Endometrium (tissue), 2 donors: ENCODE results near the gene ABCA4.
"Not testable (repeated sequence)": the region's sequence is repeated elsewhere in the genome, so short reads cannot be mapped to it uniquely, and the experiment has no call there.

Source experiments
- FAIRE-seq: peaks from 2 replicates; lab custom pipeline; 2012; peaks lifted over from hg19 to GRCh38; lab: Jason Lieb, UNC
- donor health status: control.
- donor health status: control.

Gene ABCA4

DNA sequence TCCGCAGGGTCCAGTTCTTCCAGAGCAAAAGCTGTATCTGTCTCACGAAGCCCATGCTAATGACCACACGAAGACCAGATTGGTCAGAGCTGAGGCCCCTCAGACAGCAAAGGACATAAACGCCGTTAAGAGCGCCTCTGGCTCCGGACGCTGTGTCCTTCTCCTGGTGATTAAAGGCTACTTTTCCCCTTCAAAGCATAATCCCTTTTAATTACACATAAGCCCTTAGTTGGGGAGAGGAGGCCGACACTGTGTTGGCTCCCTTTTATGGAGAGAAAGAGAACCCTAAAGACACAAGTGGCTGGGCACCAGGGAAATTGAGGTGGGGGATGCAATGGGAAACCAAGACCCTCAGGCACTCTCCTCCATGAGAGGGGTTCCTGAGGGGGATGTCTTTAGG is at the start of gene ABCA4:
Gene ABCA4 (minus strand): TSS at position 158 of the 400 bp plus-strand sequence. CDS start 103 bp downstream, at position 55.
- no peak for FAIRE-seq

- no peak for FAIRE-seq
Measured at GRCh38 chr1:94169126-94169525, 48.2 kb upstream of the ABCA4 start.

GRCh38 chr1:94165843-94166242 is 44.9 kb upstream of the ABCA4 start:
- no peak for FAIRE-seq

DNA sequence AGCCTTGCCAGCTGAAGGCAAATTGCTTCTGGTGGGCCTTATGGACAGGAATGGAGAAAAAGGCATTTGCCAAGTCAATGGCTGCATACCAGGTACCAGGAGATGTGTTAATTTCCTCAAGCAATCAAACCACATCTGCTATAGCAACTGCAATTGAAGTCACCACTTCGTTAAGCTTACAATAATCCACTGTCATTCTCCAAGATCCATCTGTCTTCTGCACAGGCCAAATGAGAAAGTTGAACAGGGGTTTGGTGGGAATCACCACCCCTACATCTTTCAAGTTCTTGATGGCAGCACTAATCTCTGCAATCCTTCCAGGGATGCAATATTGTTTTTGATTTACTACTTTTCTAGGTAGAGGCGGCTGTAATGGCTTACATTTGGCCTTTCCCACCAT is 43.9 kb upstream of the ABCA4 start:
- FAIRE-seq, result not testable (repeated sequence)

- not testable (repeated sequence) for FAIRE-seq
Measured at GRCh38 chr1:94164121-94164520, 43.2 kb upstream of the ABCA4 start.

- not testable (repeated sequence) for FAIRE-seq
Measured at GRCh38 chr1:94163249-94163648, 42.3 kb upstream of the ABCA4 start.

DNA sequence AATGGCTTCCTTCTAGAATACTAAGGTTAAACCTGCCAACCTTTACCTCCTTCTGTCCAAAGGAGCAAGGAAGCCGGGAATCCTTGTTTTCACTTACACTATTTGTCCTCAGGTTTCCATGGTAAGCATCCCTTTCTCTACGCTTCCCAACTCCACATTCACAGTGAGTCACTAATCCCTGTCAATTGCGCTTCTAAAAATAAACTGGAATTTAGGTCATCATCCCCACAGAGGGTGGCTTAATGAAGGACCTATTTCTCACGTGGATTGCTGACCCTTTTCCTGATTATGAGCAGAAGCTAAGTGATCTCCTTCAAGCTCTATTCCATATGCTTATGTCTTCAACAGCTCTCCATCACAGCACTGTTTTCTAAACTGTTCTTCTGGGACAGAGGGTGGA is 39.9 kb upstream of the ABCA4 start:
- FAIRE-seq, result no peak

- FAIRE-seq, result no peak
Measured at GRCh38 chr1:94156096-94156625, 35.2 kb upstream of the ABCA4 start.

DNA sequence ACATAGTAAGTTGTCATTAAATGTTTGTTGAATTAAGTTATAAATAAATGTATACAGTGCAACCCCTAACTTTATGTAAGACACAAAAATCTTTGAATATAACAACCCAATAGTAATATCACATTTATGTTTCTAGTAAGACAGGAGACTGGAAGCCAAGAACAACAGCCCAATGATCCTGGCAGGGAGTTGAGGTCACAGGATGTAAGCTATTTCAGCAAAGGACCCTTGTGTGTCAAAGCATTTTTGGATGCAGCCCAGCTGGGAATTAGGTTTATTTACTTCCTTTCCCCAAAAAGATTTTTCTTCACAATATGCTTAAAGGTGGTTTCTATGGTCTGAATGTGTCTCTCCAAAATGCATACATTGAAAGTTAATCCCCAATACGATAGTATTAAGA is 34.0 kb upstream of the ABCA4 start:
- FAIRE-seq, result no peak

DNA sequence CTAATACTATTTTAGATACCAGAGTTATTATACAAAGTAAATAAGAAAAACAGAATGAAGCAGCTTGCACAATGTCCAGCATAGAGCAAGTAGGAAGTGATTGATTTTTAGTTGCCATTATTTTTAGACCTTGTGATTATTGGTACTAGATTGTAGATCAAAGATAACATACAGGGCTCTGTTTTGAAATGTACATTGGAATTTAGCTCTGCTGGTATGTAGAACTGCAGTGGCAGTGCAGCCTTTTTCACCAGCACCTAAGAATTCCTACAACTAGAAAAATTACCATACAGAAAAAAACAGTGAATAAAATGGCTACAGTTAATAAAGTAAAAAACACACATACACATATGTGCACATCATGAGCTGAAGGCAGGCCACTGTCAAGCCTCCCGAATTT is 32.2 kb upstream of the ABCA4 start:
- FAIRE-seq, result no peak

DNA sequence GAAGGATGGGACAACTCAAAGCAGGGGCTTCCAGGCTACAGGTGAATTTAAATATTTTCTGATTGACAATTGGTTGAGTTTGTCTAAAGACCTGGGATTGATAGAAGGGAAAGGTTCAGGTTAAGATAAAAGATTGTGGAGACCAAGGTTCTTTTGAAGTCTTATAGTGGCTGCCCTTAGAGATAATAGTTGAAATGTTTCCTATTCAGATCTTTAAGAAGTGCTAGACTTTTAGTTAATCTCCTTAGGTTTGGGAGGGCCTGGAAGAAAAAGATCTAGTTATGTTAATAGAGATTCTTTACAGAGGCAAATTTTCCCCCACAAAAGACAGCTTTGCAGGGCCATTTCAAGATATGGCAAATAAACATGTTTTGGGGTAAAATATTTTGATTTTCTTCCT is 28.2 kb upstream of the ABCA4 start:
- FAIRE-seq, result not testable (repeated sequence)

GRCh38 chr1:94146273-94146672 is 25.3 kb upstream of the ABCA4 start:
- FAIRE-seq, result no peak

DNA sequence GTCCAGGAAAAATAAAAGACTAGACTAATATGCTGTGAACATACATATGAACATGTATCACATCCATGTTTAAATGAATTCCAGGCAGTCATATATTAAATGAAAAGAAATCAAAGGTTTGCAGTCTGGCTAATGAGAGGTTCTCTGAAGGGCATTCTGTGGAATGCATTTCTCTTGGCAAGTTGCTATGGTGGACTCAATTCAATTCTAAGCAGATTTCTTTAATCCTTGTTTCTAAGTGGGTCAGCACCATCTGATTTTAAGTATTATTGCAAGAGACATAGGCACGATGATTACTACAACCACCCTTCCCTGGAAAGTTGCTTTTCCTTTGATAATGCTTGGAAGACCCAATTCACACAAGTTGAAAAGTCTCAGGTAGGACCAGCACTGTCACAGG is 23.9 kb upstream of the ABCA4 start:
- no peak for FAIRE-seq

DNA sequence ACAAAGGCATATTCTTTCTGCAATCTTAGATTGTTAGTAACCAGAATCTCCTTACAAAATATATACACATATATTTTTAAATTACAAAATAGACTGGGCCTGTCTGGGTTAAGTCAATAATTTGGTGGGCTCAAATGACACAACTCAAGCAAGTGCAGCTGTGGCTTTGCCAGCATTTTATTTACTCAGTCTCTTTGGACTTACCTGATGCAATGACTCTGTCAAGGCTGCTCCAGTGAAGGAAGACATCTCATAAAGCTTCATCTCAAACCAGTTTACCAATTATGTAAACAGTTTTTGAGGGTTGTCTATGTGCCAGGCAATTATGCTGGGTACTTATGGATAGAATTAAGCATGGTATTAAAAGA is 22.8 kb upstream of the ABCA4 start:
- FAIRE-seq, result no peak

DNA sequence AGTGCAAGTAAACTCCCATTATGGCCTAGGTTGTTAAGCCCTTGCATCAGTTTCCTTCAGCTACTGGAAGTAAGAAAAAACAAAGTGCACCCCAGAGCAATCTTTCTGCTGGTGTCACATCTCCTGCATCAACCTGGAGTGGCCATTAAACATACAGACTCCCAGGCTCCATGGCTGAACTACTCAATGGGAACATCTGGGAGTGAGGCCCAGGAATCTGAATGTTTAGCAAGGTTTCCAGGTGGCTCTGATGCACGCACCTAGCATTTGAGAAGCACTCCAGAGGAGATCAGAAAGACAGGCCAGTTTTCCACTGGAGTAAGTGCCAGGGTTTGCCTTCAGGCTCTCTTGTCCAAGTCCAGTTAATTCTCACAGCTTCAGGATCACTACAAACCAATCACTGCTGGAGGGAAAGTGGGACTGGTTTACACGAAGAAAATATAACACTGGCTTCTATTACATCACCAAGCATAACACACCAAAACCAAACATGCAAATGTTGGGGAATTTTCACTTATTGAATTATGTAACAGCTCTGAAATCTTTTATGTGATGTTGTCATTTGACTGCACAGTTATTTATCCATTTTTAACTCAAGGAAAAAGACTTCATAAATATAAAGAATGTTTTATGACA is 22.3 kb upstream of the ABCA4 start:
- FAIRE-seq, result no peak

- no peak for FAIRE-seq
Measured at GRCh38 chr1:94142583-94142982, 21.6 kb upstream of the ABCA4 start.

GRCh38 chr1:94142022-94142421 is 21.1 kb upstream of the ABCA4 start:
- FAIRE-seq, result no peak

DNA sequence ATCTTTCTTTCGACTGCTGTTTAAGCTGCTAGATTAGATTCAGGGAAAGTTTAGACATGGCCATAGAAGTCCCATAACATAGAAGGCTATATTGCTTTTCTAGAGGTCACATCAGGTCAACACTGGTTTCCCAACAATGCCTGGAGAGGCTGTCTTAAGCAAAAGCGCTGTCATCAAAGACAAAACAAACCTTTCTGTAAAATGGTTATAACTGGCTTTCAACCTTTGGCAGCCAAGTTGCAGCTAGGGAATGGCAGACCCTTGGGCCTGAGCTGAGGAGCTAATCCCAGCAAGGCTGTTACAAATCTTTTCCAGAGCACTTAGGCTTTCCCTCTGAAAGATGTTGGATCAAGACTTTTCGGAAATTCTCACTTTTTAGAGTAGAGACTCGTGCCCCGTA is 11.2 kb upstream of the ABCA4 start:
- no peak for FAIRE-seq

- no peak for FAIRE-seq
Measured at GRCh38 chr1:94130851-94131595, 10.1 kb upstream of the ABCA4 start.

GRCh38 chr1:94126651-94127050 is 5.7 kb upstream of the ABCA4 start:
- no peak for FAIRE-seq

GRCh38 chr1:94125551-94126514 is 4.9 kb upstream of the ABCA4 start:
- no peak for FAIRE-seq

DNA sequence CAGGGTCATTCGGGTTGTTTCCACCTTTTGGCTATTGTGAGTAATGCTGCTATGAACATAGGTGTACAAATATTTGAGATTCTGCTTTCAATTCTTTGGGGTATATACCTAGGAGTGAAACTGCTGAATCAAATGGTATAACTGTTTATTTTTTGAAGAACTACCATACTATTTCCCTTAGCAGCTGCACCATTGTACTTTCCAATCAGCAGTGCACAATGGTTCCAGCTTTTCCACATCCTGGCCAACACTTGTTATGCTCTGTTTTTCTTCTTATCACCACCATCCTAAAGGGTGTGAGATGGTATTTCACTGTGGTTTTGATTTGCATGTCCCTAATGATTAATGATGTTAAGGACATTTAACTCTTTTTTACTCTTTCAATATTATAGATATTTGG is 3.6 kb upstream of the ABCA4 start:
- FAIRE-seq, result no peak
